DOHH2 (cell line): ENCODE measurements around the gene FOXD2.

Experiments
- H3F3A ChIP-seq: fragments of 200-600 bp; sonication (generic), shearing (Covaris generic); 2 replicates; pipeline ENCODE4 v1.6.0; 2016; ENCODE audit warnings: antibody characterized with exemption, mild to moderate bottlenecking; ENCODE audit not compliant: control insufficient read depth, insufficient read depth
- H3K27ac ChIP-seq: fragments of 200-600 bp; sonication (generic); 2 replicates; pipeline ENCODE4 v1.5.1; 2014; ENCODE audit warnings: low read depth, mild to moderate bottlenecking, low read length, moderate library complexity
- H3K27me3 ChIP-seq: fragments of 200-600 bp; sonication (generic); 2 replicates; pipeline ENCODE4 v1.6.1; 2014; ENCODE audit warnings: mild to moderate bottlenecking, low read length, mixed read lengths; ENCODE audit not compliant: control insufficient read depth
- H3K36me3 ChIP-seq: fragments of 200-600 bp; sonication (generic); 2 replicates; pipeline ENCODE4 v1.6.1; 2014; ENCODE audit warnings: mild to moderate bottlenecking, low read length, moderate library complexity, mixed read lengths; ENCODE audit not compliant: control insufficient read depth
- H3K4me1 ChIP-seq: fragments of 200-600 bp; sonication (generic); 2 replicates; pipeline ENCODE4 v1.6.1; 2014; ENCODE audit warnings: mild to moderate bottlenecking, low read length, mixed read lengths; ENCODE audit not compliant: control insufficient read depth
- H3K4me2 ChIP-seq: fragments of 200-600 bp; sonication (generic); 2 replicates; pipeline ENCODE4 v1.6.0; 2014; ENCODE audit warnings: mild to moderate bottlenecking, low read length, moderate library complexity
- H3K4me3 ChIP-seq: fragments of 200-600 bp; sonication (generic); 2 replicates; pipeline ENCODE4 v1.5.1; 2014; ENCODE audit warnings: mild to moderate bottlenecking, low read length, mixed read lengths
- H3K79me2 ChIP-seq: fragments of 200-600 bp; sonication (generic); 2 replicates; pipeline ENCODE4 v1.6.1; 2014; ENCODE audit warnings: mild to moderate bottlenecking, low read length, mixed read lengths; ENCODE audit not compliant: control insufficient read depth
- H3K9me2 ChIP-seq: fragments of 200-600 bp; sonication (generic); replicated peaks from 2 replicates; pipeline ENCODE4 v1.6.1; 2014; ENCODE audit warnings: mild to moderate bottlenecking, low read length, mixed read lengths; ENCODE audit not compliant: control insufficient read depth
- H3K9me3 ChIP-seq: fragments of 200-600 bp; sonication (generic); 2 replicates; pipeline ENCODE4 v1.6.1; 2014; ENCODE audit warnings: antibody characterized with exemption, low read length, mixed read lengths; ENCODE audit not compliant: control insufficient read depth, insufficient read depth
- H4K20me1 ChIP-seq: fragments of 200-600 bp; sonication (generic); 2 replicates; pipeline ENCODE4 v1.6.0; 2014; ENCODE audit warnings: low read depth, mild to moderate bottlenecking, antibody characterized with exemption, low read length, moderate library complexity; ENCODE audit not compliant: control insufficient read depth, insufficient read depth
- EZH2phosphoT487 ChIP-seq: fragments of 200-600 bp; sonication (generic); IDR thresholded peaks from 2 replicates; pipeline ENCODE4 v1.6.1; 2017; ENCODE audit warnings: borderline replicate concordance, mild to moderate bottlenecking, antibody characterized with exemption, low read length, moderate library complexity, mixed read lengths
- TF ChIP-seq, protein P1 (sequence below): fragments of 200-600 bp; sonication (generic); IDR thresholded peaks from one replicate; pipeline ENCODE4 v1.5.1; 2014; ENCODE audit warnings: antibody characterized with exemption, mild to moderate bottlenecking, low read depth, low read length; ENCODE audit not compliant: poor library complexity, severe bottlenecking

FOXD2 gene

GRCh38 chr1:47445823-47446550 is 8.1 kb downstream of the FOXD2 start:
- Histone ChIP-seq H3K79me2 (no peaks in the 10 kb centered on the region), H4K20me1 (no peaks in the 10 kb centered on the region), H3K4me2 (no peak overlapping the region), H3K27ac (no peak overlapping the region), H3K27me3 (peaks cover 50% of the 10 kb centered on the region), H3K36me3 (no peaks in the 10 kb centered on the region), H3K4me1 (no peaks in the 10 kb centered on the region), H3K4me3 (no peak overlapping the region), H3F3A (no peaks in the 10 kb centered on the region), H3K9me2 (no peaks in the 10 kb centered on the region), H3K9me3 (no peaks in the 10 kb centered on the region)
- TF ChIP-seq, protein P1, sequence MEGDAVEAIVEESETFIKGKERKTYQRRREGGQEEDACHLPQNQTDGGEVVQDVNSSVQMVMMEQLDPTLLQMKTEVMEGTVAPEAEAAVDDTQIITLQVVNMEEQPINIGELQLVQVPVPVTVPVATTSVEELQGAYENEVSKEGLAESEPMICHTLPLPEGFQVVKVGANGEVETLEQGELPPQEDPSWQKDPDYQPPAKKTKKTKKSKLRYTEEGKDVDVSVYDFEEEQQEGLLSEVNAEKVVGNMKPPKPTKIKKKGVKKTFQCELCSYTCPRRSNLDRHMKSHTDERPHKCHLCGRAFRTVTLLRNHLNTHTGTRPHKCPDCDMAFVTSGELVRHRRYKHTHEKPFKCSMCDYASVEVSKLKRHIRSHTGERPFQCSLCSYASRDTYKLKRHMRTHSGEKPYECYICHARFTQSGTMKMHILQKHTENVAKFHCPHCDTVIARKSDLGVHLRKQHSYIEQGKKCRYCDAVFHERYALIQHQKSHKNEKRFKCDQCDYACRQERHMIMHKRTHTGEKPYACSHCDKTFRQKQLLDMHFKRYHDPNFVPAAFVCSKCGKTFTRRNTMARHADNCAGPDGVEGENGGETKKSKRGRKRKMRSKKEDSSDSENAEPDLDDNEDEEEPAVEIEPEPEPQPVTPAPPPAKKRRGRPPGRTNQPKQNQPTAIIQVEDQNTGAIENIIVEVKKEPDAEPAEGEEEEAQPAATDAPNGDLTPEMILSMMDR, result no peak
- TF ChIP-seq EZH2phosphoT487, result no peak

- no peaks in the 10 kb centered on the region for H4K20me1 ChIP-seq
- peaks cover 33% of the 10 kb centered on the region for H3K27me3 ChIP-seq
- no peaks in the 10 kb centered on the region for H3K36me3 ChIP-seq
- H3K4me2 ChIP-seq, result no peak overlapping the region
- no peaks in the 10 kb centered on the region for H3F3A ChIP-seq
- no peak overlapping the region for H3K27ac ChIP-seq
- H3K4me3 ChIP-seq, result no peak overlapping the region
- no peak for TF ChIP-seq EZH2phosphoT487
- H3K79me2 ChIP-seq, result no peaks in the 10 kb centered on the region
- H3K9me2 ChIP-seq, result no peaks in the 10 kb centered on the region
- H3K4me1 ChIP-seq, result no peaks in the 10 kb centered on the region
- H3K9me3 ChIP-seq, result no peaks in the 10 kb centered on the region
Measured at GRCh38 chr1:47448462-47449222, 10.8 kb downstream of the FOXD2 start.

DNA sequence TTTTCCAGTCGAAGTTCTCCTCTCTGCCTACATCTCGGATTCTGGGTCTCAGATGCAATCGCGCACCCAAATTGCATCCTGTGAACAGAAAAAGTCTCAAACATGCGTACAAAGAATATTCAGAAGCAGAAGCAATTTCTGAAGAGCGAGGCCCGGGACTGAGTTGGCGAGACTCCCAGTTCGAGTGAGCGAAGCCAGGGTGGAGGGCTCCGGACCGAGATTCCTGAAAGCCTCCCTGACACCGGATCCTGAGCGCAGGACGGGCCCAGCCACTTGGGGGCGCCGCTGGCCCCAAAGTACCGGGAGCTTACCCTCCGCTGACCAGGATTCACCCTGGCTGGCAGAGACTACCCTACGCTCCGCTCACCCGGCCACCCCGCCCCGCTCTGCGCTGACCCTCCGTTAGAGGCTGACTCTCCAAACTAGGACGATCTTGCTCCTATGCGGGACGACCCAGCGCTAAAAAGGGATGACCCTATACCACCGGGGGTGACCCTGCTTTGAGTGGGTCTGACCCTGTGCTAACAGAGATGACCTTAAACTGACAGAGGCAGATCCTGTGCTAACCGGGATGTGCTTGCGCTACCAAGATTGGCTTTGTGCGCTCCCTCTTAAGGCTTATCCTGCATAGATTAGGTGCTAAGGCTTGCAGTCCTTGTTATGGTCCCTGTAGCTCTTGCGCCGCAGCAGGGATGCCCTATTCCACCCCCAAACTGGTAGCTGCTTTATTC is 12.1 kb downstream of the FOXD2 start:
- no peak overlapping the region for H3K4me3 ChIP-seq
- no peaks in the 10 kb centered on the region for H3K9me2 ChIP-seq
- H3K27ac ChIP-seq, result no peak overlapping the region
- no peaks in the 10 kb centered on the region for H4K20me1 ChIP-seq
- no peaks in the 10 kb centered on the region for H3K36me3 ChIP-seq
- no peaks in the 10 kb centered on the region for H3K4me1 ChIP-seq
- TF ChIP-seq, protein P1, result peak; percentile 65
- no peak for TF ChIP-seq EZH2phosphoT487
- no peaks in the 10 kb centered on the region for H3K79me2 ChIP-seq
- H3F3A ChIP-seq, result no peaks in the 10 kb centered on the region
- H3K27me3 ChIP-seq, result peaks cover 33% of the 10 kb centered on the region
- no peaks in the 10 kb centered on the region for H3K9me3 ChIP-seq
- H3K4me2 ChIP-seq, result no peak overlapping the region
